Uterus (tissue), 2 donors: ENCODE data around the gene LRTM2.

Source experiments
- POLR2A ChIP-seq, 2 donors: fragments of 450-650 bp; IDR thresholded peaks; one replicate each; pipeline ENCODE4 v1.6.1; 2016; ENCODE audit warnings: antibody characterized with exemption in 2 of 2, mild to moderate bottlenecking in 1 of 2, moderate library complexity in 1 of 2
- TF ChIP-seq, protein P1 (sequence below), 4 experiments: fragments of 200-600 bp in 2 of 4; fragments of 450-650 bp in 2 of 4; sonication (generic) in 2 of 4; IDR thresholded peaks; one replicate each; pipeline ENCODE4 v1.5.1; 2016 to 2019; ENCODE audit warnings: antibody characterized with exemption in 4 of 4, mild to moderate bottlenecking in 2 of 4, moderate library complexity in 1 of 4

DNA sequence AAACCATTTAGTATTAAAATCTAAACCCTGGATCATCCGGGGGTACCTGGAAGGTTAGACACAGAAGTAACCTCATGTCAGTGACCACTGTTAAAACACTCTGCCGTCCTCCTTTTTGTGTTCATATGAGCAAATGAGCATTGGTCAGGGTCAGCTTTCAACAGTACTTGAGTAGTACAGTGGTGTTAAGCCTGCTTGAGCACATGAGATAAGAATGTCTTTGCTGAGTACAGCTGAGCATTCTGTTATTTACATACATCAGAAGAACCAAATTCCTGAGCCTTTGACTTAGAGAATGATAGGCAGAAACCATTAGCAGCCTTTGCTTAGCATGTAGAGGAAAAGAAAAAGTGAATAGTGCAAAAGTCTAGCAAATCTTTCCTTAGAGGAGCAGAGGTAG is 38.6 kb upstream of the LRTM2 start:
- TF ChIP-seq, protein P1, sequence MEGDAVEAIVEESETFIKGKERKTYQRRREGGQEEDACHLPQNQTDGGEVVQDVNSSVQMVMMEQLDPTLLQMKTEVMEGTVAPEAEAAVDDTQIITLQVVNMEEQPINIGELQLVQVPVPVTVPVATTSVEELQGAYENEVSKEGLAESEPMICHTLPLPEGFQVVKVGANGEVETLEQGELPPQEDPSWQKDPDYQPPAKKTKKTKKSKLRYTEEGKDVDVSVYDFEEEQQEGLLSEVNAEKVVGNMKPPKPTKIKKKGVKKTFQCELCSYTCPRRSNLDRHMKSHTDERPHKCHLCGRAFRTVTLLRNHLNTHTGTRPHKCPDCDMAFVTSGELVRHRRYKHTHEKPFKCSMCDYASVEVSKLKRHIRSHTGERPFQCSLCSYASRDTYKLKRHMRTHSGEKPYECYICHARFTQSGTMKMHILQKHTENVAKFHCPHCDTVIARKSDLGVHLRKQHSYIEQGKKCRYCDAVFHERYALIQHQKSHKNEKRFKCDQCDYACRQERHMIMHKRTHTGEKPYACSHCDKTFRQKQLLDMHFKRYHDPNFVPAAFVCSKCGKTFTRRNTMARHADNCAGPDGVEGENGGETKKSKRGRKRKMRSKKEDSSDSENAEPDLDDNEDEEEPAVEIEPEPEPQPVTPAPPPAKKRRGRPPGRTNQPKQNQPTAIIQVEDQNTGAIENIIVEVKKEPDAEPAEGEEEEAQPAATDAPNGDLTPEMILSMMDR (IDR thresholded peaks at IDR 0.05): no peak
- TF ChIP-seq POLR2A (IDR thresholded peaks at IDR 0.05): no peak
